DND-41 (cell line): ENCODE data around the gene WNK1.

Source experiments
- ATAC-seq: fragments of 200-7000 bp; cut with Tn5 transposase; 3 replicates; pipeline ENCODE4 v1.9.1; 2021; ENCODE audit warnings: low read depth; ENCODE audit not compliant: insufficient read depth
- DNase-seq: peaks from one replicate; pipeline ENCODE4 v3.0.0-alpha.2; 2020
- H2AFZ ChIP-seq: 2 replicates; pipeline ENCODE4 v1.6.0; 2012; ENCODE audit warnings: low read depth, low read length
- H3K27ac ChIP-seq: 2 replicates; pipeline ENCODE4 v1.5.1; 2012; ENCODE audit warnings: low read length, inconsistent platforms
- H3K27me3 ChIP-seq: fragments of 200-600 bp; sonication (generic); 2 replicates; pipeline ENCODE4 v1.6.0; 2012; ENCODE audit warnings: low read length, mild to moderate bottlenecking, inconsistent platforms; ENCODE audit not compliant: insufficient read depth, poor library complexity
- H3K36me3 ChIP-seq: 2 replicates; pipeline ENCODE4 v1.5.1; 2012; ENCODE audit warnings: low read length, inconsistent platforms; ENCODE audit not compliant: insufficient read depth
- H3K4me1 ChIP-seq: 2 replicates; pipeline ENCODE4 v1.5.1; 2012; ENCODE audit warnings: mild to moderate bottlenecking, low read length; ENCODE audit not compliant: insufficient read depth
- H3K4me2 ChIP-seq: 2 replicates; pipeline ENCODE4 v1.6.0; 2012; ENCODE audit warnings: mild to moderate bottlenecking, moderate library complexity, low read length, inconsistent platforms; ENCODE audit not compliant: insufficient read depth
- H3K4me3 ChIP-seq, 2 experiments: fragments of 200-600 bp in 1 of 2; shearing (Covaris generic) in 1 of 2; 2 replicates each; pipeline ENCODE4 v1.5.1; 2012 to 2016; ENCODE audit warnings: inconsistent platforms in 2 of 2, low read length in 2 of 2, mild to moderate bottlenecking in 2 of 2, low read depth in 1 of 2, moderate library complexity in 1 of 2
- H3K79me2 ChIP-seq: 2 replicates; pipeline ENCODE4 v1.6.0; 2012; ENCODE audit warnings: low read length, inconsistent platforms; ENCODE audit not compliant: insufficient read depth
- H3K9ac ChIP-seq: 2 replicates; pipeline ENCODE4 v1.6.0; 2012; ENCODE audit warnings: low read depth, mild to moderate bottlenecking, inconsistent platforms, low read length, moderate library complexity
- H3K9me3 ChIP-seq: 2 replicates; pipeline ENCODE4 v1.5.1; 2012; ENCODE audit warnings: low read length, moderate library complexity, mild to moderate bottlenecking, inconsistent platforms; ENCODE audit not compliant: insufficient read depth, severe bottlenecking
- H4K20me1 ChIP-seq: 2 replicates; pipeline ENCODE4 v1.6.0; 2012; ENCODE audit warnings: low read length; ENCODE audit not compliant: insufficient read depth
- EZH2 ChIP-seq: IDR thresholded peaks from 3 replicates; pipeline ENCODE4 v1.6.1; 2012; ENCODE audit warnings: borderline replicate concordance, low read depth, mild to moderate bottlenecking, moderate library complexity, low read length, inconsistent platforms; ENCODE audit not compliant: severe bottlenecking
- TF ChIP-seq, protein P1 (sequence below): IDR thresholded peaks from 2 replicates; pipeline ENCODE4 v1.5.1; 2012; ENCODE audit warnings: borderline replicate concordance, low read length, moderate library complexity, mild to moderate bottlenecking; ENCODE audit not compliant: poor library complexity, severe bottlenecking; ENCODE audit errors: extremely low read depth

Gene WNK1

GRCh38 chr12:910416-910815 lies 158.0 kb downstream of the WNK1 start:
- ATAC-seq: no peak
- Histone ChIP-seq H3K4me1 (peaks cover 16% of the 10 kb centered on the region), H3K36me3 (peaks cover 96% of the 10 kb centered on the region)

GRCh38 chr12:911191-911826 lies 158.9 kb downstream of the WNK1 start:
- H3K79me2 ChIP-seq: peaks cover 5% of the 10 kb centered on the region; the same call in 1 of the 2 replicates
- no peaks in the 10 kb centered on the region for H3K27me3 ChIP-seq
- H3K4me1 ChIP-seq: peaks cover 17% of the 10 kb centered on the region
- no peak overlapping the region for H3K9ac ChIP-seq
- no peak for DNase-seq
- H3K36me3 ChIP-seq: peaks cover 92% of the 10 kb centered on the region
- no peaks in the 10 kb centered on the region for H3K9me3 ChIP-seq
- H3K4me3 ChIP-seq: no peak overlapping the region
- 0 out of 2 replicates have a peak, but pooled peaks cover 15% of the 10 kb centered on the region for H4K20me1 ChIP-seq
- no peak overlapping the region for H3K4me2 ChIP-seq
- ATAC-seq: no peak
- H3K27ac ChIP-seq: no peak overlapping the region
- TF ChIP-seq, protein P1, sequence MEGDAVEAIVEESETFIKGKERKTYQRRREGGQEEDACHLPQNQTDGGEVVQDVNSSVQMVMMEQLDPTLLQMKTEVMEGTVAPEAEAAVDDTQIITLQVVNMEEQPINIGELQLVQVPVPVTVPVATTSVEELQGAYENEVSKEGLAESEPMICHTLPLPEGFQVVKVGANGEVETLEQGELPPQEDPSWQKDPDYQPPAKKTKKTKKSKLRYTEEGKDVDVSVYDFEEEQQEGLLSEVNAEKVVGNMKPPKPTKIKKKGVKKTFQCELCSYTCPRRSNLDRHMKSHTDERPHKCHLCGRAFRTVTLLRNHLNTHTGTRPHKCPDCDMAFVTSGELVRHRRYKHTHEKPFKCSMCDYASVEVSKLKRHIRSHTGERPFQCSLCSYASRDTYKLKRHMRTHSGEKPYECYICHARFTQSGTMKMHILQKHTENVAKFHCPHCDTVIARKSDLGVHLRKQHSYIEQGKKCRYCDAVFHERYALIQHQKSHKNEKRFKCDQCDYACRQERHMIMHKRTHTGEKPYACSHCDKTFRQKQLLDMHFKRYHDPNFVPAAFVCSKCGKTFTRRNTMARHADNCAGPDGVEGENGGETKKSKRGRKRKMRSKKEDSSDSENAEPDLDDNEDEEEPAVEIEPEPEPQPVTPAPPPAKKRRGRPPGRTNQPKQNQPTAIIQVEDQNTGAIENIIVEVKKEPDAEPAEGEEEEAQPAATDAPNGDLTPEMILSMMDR: no peak
- TF ChIP-seq EZH2: no peak
- H2AFZ ChIP-seq: no peak overlapping the region

More at GRCh38 chr12:910416-910815, 158.0 kb downstream of the WNK1 start:
- Histone ChIP-seq H3K27me3 (no peaks in the 10 kb centered on the region), H4K20me1 (peaks cover 17% of the 10 kb centered on the region), H3K4me2 (no peak overlapping the region), H3K27ac (no peak overlapping the region), H3K79me2 (peaks cover 5% of the 10 kb centered on the region; the same call in 1 of the 2 replicates), H3K9me3 (no peaks in the 10 kb centered on the region), H3K4me3 (no peak overlapping the region), H3K9ac (no peak overlapping the region), H2AFZ (no peak overlapping the region)
- TF ChIP-seq EZH2: no peak
- TF ChIP-seq, protein P1: no peak
- DNase-seq: no peak

GRCh38 chr12:912466-913235 lies 160.3 kb downstream of the WNK1 start:
- H3K27ac ChIP-seq: no peak overlapping the region
- no peak for ATAC-seq
- TF ChIP-seq, protein P1: no peak
- TF ChIP-seq EZH2: no peak
- no peak overlapping the region for H3K4me2 ChIP-seq
- H3K9me3 ChIP-seq: no peaks in the 10 kb centered on the region
- H3K27me3 ChIP-seq: no peaks in the 10 kb centered on the region
- no peak overlapping the region for H3K4me3 ChIP-seq
- 0 out of 2 replicates have a peak, but pooled peaks cover 10% of the 10 kb centered on the region for H4K20me1 ChIP-seq
- H3K79me2 ChIP-seq: peaks cover 9% of the 10 kb centered on the region; the same call in 1 of the 2 replicates
- no peak overlapping the region for H2AFZ ChIP-seq
- peaks cover 17% of the 10 kb centered on the region for H3K4me1 ChIP-seq
- DNase-seq: no peak
- no peak overlapping the region for H3K9ac ChIP-seq
- peaks cover 94% of the 10 kb centered on the region for H3K36me3 ChIP-seq
